SW480 (cell line): ENCODE data around the gene BTNL9.
"Not testable (repeated sequence)": the region's sequence is repeated elsewhere in the genome, so short reads cannot be mapped to it uniquely, and the experiment has no call there.

Source experiments
- DNase-seq: peaks from one replicate; pipeline ENCODE4 v3.0.0-alpha.2; 2016; ENCODE audit warnings: low spot score

The BTNL9 gene

GRCh38 chr5:181100121-181100875 is 60.2 kb downstream of the BTNL9 start:
- DNase-seq: no peak

- DNase-seq: not testable (repeated sequence)
Observed at GRCh38 chr5:181101030-181101641, 61.1 kb downstream of the BTNL9 start.

- not testable (repeated sequence) for DNase-seq
Observed at GRCh38 chr5:181101930-181102674, 62.0 kb downstream of the BTNL9 start.

GRCh38 chr5:181104259-181104568 is 64.1 kb downstream of the BTNL9 start:
- DNase-seq: not testable (repeated sequence)

- DNase-seq: not testable (repeated sequence)
Observed at GRCh38 chr5:181104606-181105390, 64.7 kb downstream of the BTNL9 start.

- DNase-seq: no peak
Observed at GRCh38 chr5:181105391-181106025, 65.4 kb downstream of the BTNL9 start.

- no peak for DNase-seq
Observed at GRCh38 chr5:181107699-181108098, 67.6 kb downstream of the BTNL9 start.

GRCh38 chr5:181108578-181109165 is 68.6 kb downstream of the BTNL9 start:
- no peak for DNase-seq

GRCh38 chr5:181109489-181110013 is 69.5 kb downstream of the BTNL9 start:
- DNase-seq: no peak

- DNase-seq: no peak
Observed at GRCh38 chr5:181111010-181111409, 70.9 kb downstream of the BTNL9 start.
